ENCODE data around the gene SCN9A.

SCN9A gene

DNA sequence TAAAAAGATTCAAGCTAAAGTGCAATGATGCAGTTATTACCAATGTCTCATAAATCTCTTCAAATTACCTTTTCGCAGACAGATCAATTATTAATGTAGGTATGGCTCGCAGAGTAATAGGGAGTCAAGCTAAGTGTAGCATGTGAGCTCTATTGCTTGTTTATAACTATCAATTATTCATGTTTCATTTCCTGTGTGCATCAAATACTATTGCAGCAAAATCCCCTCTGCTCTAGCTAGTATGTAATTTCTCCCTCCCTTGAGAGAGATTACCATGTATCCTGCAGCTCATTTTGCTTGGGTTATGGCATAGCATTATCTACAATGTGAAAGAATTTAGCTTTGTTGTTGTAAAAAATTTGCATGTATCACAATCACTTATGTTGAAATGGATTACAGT, 182.3 kb downstream of the SCN9A start:
- Histone ChIP-seq H3K27ac (ENCODE audit: extremely low read depth, low read depth, low read length) (no peak overlapping the region), H3K9me3 (ENCODE audit: control insufficient read depth, insufficient read depth, low read depth, low read length) (no peaks in the 10 kb centered on the region), H3K4me1 (ENCODE audit: control insufficient read depth, insufficient read depth, low read length) (no peaks in the 10 kb centered on the region), H3K36me3 (ENCODE audit: control insufficient read depth in 2 of 2, insufficient read depth in 1 of 2, low read length in 2 of 2) (no peaks in the 10 kb centered on the region), H3K4me3 (ENCODE audit: low read depth, low read length) (no peak overlapping the region)
- ChIA-PET CTCF (interaction anchor here (1.5 kb wide), 1 partner anchor 11 kb away, joined by 4 read pairs; no protein-coding TSS in a partner anchor), POLR2A (no interaction called here)
- TF ChIP-seq ZNF623 (tag by site-specific recombination; IDR thresholded peaks at IDR 0.05) (no peak), ZNF146 (tag by site-specific recombination; IDR thresholded peaks at IDR 0.05) (no peak), GLIS2 (tag by site-specific recombination; IDR thresholded peaks at IDR 0.05) (no peak), ZNF473 (tag by site-specific recombination; IDR thresholded peaks at IDR 0.05) (no peak), ZNF548 (tag by site-specific recombination; IDR thresholded peaks at IDR 0.05) (no peak), ZNF768 (tag by site-specific recombination; IDR thresholded peaks at IDR 0.05) (no peak), WT1 (tag by site-specific recombination; IDR thresholded peaks at IDR 0.05) (no peak), ZBTB48 (tag by site-specific recombination; IDR thresholded peaks at IDR 0.05) (no peak), MEIS1 (CRISPR knock-in tag; IDR thresholded peaks at IDR 0.05; ENCODE audit: borderline replicate concordance) (no peak), ZNF140 (tag by site-specific recombination; IDR thresholded peaks at IDR 0.05) (no peak), ZNF530 (tag by site-specific recombination; IDR thresholded peaks at IDR 0.05; ENCODE audit: low read depth) (no peak), ZNF202 (tag by site-specific recombination; IDR thresholded peaks at IDR 0.05; ENCODE audit: borderline replicate concordance) (no peak)

DNA sequence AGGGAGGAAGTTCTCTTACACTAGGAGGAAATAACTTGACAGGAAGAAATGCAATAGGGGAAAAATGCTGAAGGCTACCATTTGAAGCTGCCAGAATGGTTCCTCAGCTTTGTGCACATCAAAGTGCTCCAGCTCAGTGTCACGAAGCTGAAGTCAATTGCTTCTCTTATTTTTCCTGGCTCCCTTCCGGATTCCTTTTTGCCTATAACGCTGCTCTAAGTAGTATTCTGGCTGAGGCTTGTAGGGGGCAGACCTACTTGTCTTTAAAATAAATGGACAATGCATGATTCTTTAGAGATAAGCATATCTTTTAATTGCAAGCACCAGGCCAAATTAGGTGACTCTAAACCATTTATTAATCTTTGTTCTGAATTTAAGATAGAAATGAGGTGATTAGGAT, 187.7 kb downstream of the SCN9A start:
- no peaks in the 10 kb centered on the region for H3K36me3 ChIP-seq (ENCODE audit: control insufficient read depth in 2 of 2, insufficient read depth in 1 of 2, low read length in 2 of 2)
- no peak overlapping the region for H3K4me3 ChIP-seq (ENCODE audit: low read depth, low read length)
- H3K27ac ChIP-seq (ENCODE audit: extremely low read depth, low read depth, low read length), result no peak overlapping the region
- CTCF ChIA-PET, result no interaction called here
- no peaks in the 10 kb centered on the region for H3K9me3 ChIP-seq (ENCODE audit: control insufficient read depth, insufficient read depth, low read depth, low read length)
- H3K4me1 ChIP-seq (ENCODE audit: control insufficient read depth, insufficient read depth, low read length), result no peaks in the 10 kb centered on the region
- no peak for TF ChIP-seq MZF1 (tag by site-specific recombination; IDR thresholded peaks at IDR 0.05; ENCODE audit: borderline replicate concordance)
- no peak for TF ChIP-seq ZNF660 (tag by site-specific recombination; IDR thresholded peaks at IDR 0.05)
- no peak for TF ChIP-seq ZNF211 (tag by site-specific recombination; IDR thresholded peaks at IDR 0.05; ENCODE audit: low read depth)
- no peak for TF ChIP-seq ZNF221 (tag by site-specific recombination; IDR thresholded peaks at IDR 0.05; ENCODE audit: borderline replicate concordance)
- no peak for TF ChIP-seq ZNF426 (tag by site-specific recombination; IDR thresholded peaks at IDR 0.05)
- TF ChIP-seq ZNF529 (tag by site-specific recombination; IDR thresholded peaks at IDR 0.05; ENCODE audit: insufficient replicate concordance), result no peak
- TF ChIP-seq ZNF132 (tag by site-specific recombination; IDR thresholded peaks at IDR 0.05; ENCODE audit: borderline replicate concordance), result no peak
- no peak for TF ChIP-seq ZFP41 (tag by site-specific recombination; IDR thresholded peaks at IDR 0.05; ENCODE audit: borderline replicate concordance)
- TF ChIP-seq SALL2 (tag by site-specific recombination; IDR thresholded peaks at IDR 0.05; ENCODE audit: borderline replicate concordance), result no peak
- no peak for TF ChIP-seq GLI4 (tag by site-specific recombination; IDR thresholded peaks at IDR 0.05)
- TF ChIP-seq, protein P1, sequence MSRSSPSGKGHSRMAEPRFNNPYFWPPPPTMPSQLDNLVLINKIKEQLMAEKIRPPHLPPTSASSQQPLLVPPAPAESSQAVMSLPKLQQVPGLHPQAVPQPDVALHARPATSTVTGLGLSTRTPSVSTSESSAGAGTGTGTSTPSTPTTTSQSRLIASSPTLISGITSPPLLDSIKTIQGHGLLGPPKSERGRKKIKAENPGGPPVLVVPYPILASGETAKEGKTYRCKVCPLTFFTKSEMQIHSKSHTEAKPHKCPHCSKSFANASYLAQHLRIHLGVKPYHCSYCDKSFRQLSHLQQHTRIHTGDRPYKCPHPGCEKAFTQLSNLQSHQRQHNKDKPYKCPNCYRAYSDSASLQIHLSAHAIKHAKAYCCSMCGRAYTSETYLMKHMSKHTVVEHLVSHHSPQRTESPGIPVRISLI (tag by site-specific recombination; IDR thresholded peaks at IDR 0.05), result no peak
- TF ChIP-seq ZBTB44 (tag by site-specific recombination; IDR thresholded peaks at IDR 0.05), result no peak
- TF ChIP-seq ZNF544 (tag by site-specific recombination; IDR thresholded peaks at IDR 0.05), result no peak
- TF ChIP-seq MYNN (tag by site-specific recombination; IDR thresholded peaks at IDR 0.05; ENCODE audit: borderline replicate concordance), result no peak
- no peak for TF ChIP-seq HOXD13 (CRISPR knock-in tag; IDR thresholded peaks at IDR 0.05; ENCODE audit: borderline replicate concordance)
- TF ChIP-seq YY2 (tag by site-specific recombination; IDR thresholded peaks at IDR 0.05), result no peak
- TF ChIP-seq ZNF785 (tag by site-specific recombination; IDR thresholded peaks at IDR 0.05), result no peak
- POLR2A ChIA-PET, result no interaction called here
